Tibial nerve (tissue), 4 donors: ENCODE data around the gene SPPL2B. TPM values are rescaled to one million over a fixed set of nuclear protein-coding genes. Genes with fewer than 3 reads are reported as not detected.

Experiments used
- DNase-seq, 2 donors: peaks; one replicate each; pipeline ENCODE4 v3.0.0-alpha.2; 2019; ENCODE audit warnings: low spot score in 2 of 2
- H3K27ac ChIP-seq, 4 donors: fragments of 200-600 bp; sonication (generic) in 3 of 4; one replicate each; pipeline ENCODE4 v1.5.1; 2017 to 2019; ENCODE audit warnings: mild to moderate bottlenecking in 1 of 4
- H3K27me3 ChIP-seq, 2 donors: fragments of 200-600 bp; sonication (generic) in 1 of 2; one replicate each; pipeline versions ENCODE4 v1.5.1 to v1.6.0; 2017 to 2019
- H3K36me3 ChIP-seq, 3 donors: fragments of 200-600 bp; sonication (generic); one replicate each; pipeline ENCODE4 v1.5.1; 2018 to 2019
- H3K4me1 ChIP-seq, 4 donors: fragments of 200-600 bp; sonication (generic) in 3 of 4; one replicate each; pipeline ENCODE4 v1.5.1; 2017 to 2019
- H3K4me3 ChIP-seq, 4 donors: fragments of 200-600 bp; sonication (generic) in 3 of 4; one replicate each; pipeline ENCODE4 v1.5.1; 2017 to 2019; ENCODE audit warnings: mild to moderate bottlenecking in 1 of 4, moderate library complexity in 1 of 4
- H3K9me3 ChIP-seq, 4 donors: fragments of 200-600 bp; sonication (generic) in 3 of 4; one replicate each; pipeline ENCODE4 v1.5.1; 2017 to 2019
- EP300 ChIP-seq, 2 donors: sonication (generic); formaldehyde crosslinking; IDR thresholded peaks; one replicate each; pipeline ENCODE4 v1.6.1; 2017; ENCODE audit warnings: antibody characterized with exemption in 2 of 2, mild to moderate bottlenecking in 1 of 2
- POLR2A ChIP-seq, 2 donors: fragments of 450-650 bp; IDR thresholded peaks; one replicate each; pipeline ENCODE4 v1.6.1; 2017; ENCODE audit warnings: antibody characterized with exemption in 2 of 2, mild to moderate bottlenecking in 2 of 2, moderate library complexity in 2 of 2
- WGBS, 2 donors: methylation state at CpG; one replicate each; pipeline ENCODE4 v1.1.5; 2018; 5-methylcytosine and 5-hydroxymethylcytosine counted together
- total RNA-seq, 4 donors: library from RNA; depleted of rRNA; stranded (reverse); fragments of >200 nt; gene quantifications; one replicate each; pipeline ENCODE4 v1.1.0, GENCODE V29; 2016
- TF ChIP-seq, protein P1 (sequence below), 5 experiments: fragments of 200-600 bp in 3 of 5; fragments of 450-650 bp in 2 of 5; sonication (generic) in 3 of 5; IDR thresholded peaks; one replicate each; pipeline ENCODE4 v1.5.1; 2016 to 2019; ENCODE audit warnings: antibody characterized with exemption in 5 of 5, mild to moderate bottlenecking in 3 of 5, moderate library complexity in 2 of 5

SPPL2B gene
- total RNA-seq, 4 donors from 2014 or later: 51.1 to 97.2 (median 77.7) TPM

DNA sequence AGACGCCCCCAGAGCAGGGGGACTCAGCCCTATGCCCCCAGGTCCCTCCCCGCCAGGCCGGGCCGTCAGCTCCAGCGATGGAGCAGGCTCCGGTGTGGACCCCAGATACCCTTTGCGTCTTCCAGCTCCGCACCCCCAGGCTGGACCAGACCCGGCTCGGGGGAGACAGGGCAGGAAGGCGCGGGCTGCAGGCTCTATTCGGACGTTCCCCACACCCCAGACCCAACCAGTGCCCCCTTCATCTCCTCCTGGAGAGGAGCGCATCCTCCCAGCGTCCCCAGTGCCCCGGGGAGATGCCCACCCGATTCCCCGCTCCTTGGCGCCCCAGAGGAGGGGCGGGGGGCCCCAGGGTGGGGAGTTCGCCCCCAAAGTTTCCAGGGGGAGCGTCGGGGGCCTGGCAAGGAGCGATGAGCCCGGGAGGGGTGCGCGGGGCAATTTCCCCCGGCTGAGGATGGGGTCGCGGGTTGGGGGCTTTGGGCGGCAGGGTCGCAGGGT lies 20.9 kb upstream of the SPPL2B start:
- no peak for TF ChIP-seq EP300 (IDR thresholded peaks at IDR 0.05)
- TF ChIP-seq POLR2A (IDR thresholded peaks at IDR 0.05): no peak
- TF ChIP-seq, protein P1, sequence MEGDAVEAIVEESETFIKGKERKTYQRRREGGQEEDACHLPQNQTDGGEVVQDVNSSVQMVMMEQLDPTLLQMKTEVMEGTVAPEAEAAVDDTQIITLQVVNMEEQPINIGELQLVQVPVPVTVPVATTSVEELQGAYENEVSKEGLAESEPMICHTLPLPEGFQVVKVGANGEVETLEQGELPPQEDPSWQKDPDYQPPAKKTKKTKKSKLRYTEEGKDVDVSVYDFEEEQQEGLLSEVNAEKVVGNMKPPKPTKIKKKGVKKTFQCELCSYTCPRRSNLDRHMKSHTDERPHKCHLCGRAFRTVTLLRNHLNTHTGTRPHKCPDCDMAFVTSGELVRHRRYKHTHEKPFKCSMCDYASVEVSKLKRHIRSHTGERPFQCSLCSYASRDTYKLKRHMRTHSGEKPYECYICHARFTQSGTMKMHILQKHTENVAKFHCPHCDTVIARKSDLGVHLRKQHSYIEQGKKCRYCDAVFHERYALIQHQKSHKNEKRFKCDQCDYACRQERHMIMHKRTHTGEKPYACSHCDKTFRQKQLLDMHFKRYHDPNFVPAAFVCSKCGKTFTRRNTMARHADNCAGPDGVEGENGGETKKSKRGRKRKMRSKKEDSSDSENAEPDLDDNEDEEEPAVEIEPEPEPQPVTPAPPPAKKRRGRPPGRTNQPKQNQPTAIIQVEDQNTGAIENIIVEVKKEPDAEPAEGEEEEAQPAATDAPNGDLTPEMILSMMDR (IDR thresholded peaks at IDR 0.05): no peak
- no peaks in the 10 kb centered on the region for H3K36me3 ChIP-seq
- H3K4me1 ChIP-seq: peaks cover 0 to 15% (median 5%) of the 10 kb centered on the region in 4 donors
- no peak overlapping the region for H3K27ac ChIP-seq
- WGBS, 2 donors: 3 to 5% methylated on average over 6 to 8 of the region's 33 CpGs
- no peak overlapping the region for H3K4me3 ChIP-seq
- peaks cover 0 to 90% of the 10 kb centered on the region in 2 donors for H3K27me3 ChIP-seq
- DNase-seq: no peak
- no peaks in the 10 kb centered on the region for H3K9me3 ChIP-seq

DNA sequence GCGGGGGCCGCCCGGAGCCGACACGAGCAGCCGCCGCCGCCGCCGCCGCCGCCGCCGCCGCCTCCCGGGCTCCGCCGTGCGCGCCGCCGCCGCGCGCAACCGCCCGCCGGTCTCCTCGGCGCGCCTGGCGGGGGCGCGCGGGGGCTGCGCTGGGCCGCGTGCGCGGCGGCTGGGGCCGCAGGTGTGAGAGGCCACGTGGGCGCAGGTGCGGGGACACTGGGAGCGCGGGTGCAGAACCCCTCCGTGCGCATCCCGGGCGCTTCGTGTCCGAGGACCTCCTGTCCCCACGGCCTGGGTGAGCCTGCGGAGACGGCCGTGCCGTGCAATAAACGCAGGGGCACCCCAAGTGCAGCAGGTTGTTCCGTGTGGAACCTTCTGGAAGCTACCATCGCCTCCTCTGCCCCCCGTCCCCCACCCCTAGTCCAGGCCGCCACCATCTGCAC lies 20.3 kb upstream of the SPPL2B start, which contains the start of gene LINGO3:
Gene LINGO3 (minus strand): TSS at position 41 of the 443 bp plus-strand sequence. CDS start 16,378 bp downstream, outside the sequence.
- WGBS, 2 donors: 9 to 29% methylated on average over 11 to 24 of the region's 63 CpGs
- Histone ChIP-seq H3K36me3 (no peaks in the 10 kb centered on the region), H3K27me3 (peaks cover 0 to 90% of the 10 kb centered on the region in 2 donors), H3K4me1 (peaks cover 0 to 9% (median 2%) of the 10 kb centered on the region in 4 donors), H3K9me3 (no peaks in the 10 kb centered on the region), H3K27ac (no peak within 1 kb of the TSS), H3K4me3 (no peak within 1 kb of the TSS)
- TF ChIP-seq EP300 (IDR thresholded peaks at IDR 0.05) (no peak), POLR2A (IDR thresholded peaks at IDR 0.05) (no peak)
- TF ChIP-seq, protein P1 (IDR thresholded peaks at IDR 0.05): no peak
- no peak for DNase-seq

DNA sequence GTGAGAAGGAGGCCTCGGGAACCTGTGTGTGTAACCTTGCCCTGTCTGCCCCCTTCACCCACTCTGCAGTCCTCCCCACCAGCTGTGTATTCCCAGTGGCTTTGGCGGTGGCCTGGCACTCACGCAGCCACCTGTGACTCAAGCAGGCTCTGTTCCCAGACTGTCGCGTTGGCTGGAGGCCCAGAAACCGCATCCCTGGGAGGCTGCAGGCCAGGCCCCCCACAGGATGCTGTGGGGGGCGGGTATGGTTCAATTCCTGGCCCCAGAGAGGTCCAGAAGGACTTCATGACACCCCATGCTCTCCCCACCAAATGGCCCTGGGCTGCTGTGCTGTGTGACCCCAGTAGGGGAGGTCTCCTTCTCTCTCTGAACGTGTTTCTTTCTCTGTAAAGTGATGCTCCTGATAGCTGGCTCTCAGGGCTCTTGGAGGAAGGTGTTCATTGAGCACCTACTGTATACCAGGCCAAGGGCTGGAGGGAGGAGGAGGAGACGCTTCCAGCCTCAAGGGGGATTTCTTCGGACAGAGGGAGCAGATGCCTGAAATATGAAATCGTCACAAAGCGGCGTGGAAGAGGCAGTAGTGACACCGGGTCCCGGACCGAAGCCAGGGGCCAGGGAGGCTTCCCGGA lies 18.6 kb upstream of the SPPL2B start:
- Histone ChIP-seq H3K4me1 (peaks cover 0 to 9% (median 1%) of the 10 kb centered on the region in 4 donors), H3K4me3 (no peak overlapping the region), H3K9me3 (peaks cover 0 to 6% (median 0%) of the 10 kb centered on the region in 4 donors), H3K27me3 (peaks cover 0 to 93% of the 10 kb centered on the region in 2 donors), H3K36me3 (no peaks in the 10 kb centered on the region), H3K27ac (no peak overlapping the region)
- TF ChIP-seq EP300 (IDR thresholded peaks at IDR 0.05) (no peak), POLR2A (IDR thresholded peaks at IDR 0.05) (no peak)
- TF ChIP-seq, protein P1 (IDR thresholded peaks at IDR 0.05): no peak
- WGBS, 2 donors: 56 to 59% methylated on average over 13 to 17 of the region's 17 CpGs
- no peak for DNase-seq

DNA sequence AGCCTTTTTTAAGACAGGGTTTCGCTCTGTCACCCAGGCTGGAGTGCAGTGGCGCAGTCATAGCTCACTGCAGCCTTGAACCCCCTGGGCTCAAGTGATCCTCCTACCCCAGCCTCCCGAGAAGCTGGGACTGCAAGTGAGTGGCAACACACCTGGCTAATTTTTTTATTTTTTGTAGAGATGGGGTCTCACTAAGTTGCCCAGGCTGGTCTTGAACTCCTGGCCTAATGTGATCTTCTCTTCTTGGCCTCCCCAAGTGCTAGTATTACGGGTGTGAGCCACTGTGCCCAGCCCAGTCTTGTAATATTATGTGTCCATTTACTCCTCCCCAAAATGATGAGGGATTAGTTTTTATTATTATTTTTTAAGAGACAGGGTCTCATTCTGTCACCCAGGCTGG lies 17.4 kb upstream of the SPPL2B start:
- H3K4me1 ChIP-seq: peaks cover 0 to 9% (median 1%) of the 10 kb centered on the region in 4 donors
- peaks cover 0 to 18% (median 1%) of the 10 kb centered on the region in 4 donors for H3K9me3 ChIP-seq
- no peaks in the 10 kb centered on the region for H3K36me3 ChIP-seq
- H3K27ac ChIP-seq: no peak overlapping the region
- TF ChIP-seq, protein P1 (IDR thresholded peaks at IDR 0.05): no peak
- TF ChIP-seq EP300 (IDR thresholded peaks at IDR 0.05) (no peak), POLR2A (IDR thresholded peaks at IDR 0.05) (no peak)
- peaks cover 0 to 87% of the 10 kb centered on the region in 2 donors for H3K27me3 ChIP-seq
- whole genome bisulfite sequencing, 2 donors: 94 to 98% methylated on average over 4 of the region's 4 CpGs
- H3K4me3 ChIP-seq: no peak overlapping the region
- no peak for DNase-seq

DNA sequence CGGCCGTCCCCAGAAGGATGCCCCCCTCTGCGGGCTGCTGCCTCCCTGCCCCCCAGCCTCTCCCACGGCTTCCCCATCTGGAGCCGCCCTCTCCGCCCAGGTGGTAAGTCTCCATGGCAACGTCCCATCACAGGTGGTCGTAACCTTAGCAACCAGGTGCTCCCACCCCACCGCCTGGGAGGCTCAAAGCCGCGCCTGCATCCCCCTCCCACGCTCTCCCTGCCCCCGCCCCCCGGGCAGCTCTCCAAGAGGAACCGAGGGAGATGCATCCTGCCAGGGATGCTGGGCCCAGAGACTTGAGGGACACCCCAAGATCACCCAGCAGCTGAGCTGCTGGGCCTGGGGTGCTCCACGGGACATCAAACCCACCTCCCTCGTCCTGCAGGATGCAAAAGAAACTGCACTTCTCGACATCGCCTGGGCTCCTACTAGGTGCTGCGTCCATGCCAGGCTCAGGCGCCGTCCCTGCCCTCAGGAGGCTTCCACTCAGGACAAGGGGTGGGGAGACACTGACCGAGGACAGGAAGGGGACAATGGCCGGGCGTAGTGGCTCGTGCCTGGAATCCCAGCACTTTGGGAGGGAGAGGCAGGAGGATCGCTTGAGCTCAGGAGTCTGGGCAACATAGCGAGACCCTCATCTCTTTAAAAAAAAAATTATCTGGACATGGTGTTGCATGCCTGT lies 15.5 kb upstream of the SPPL2B start:
- Histone ChIP-seq H3K9me3 (peaks cover 0 to 20% (median 1%) of the 10 kb centered on the region in 4 donors), H3K36me3 (no peaks in the 10 kb centered on the region), H3K27ac (no peak overlapping the region), H3K27me3 (peaks cover 0 to 69% of the 10 kb centered on the region in 2 donors), H3K4me1 (peaks cover 0 to 5% (median 1%) of the 10 kb centered on the region in 4 donors), H3K4me3 (no peak overlapping the region)
- DNase-seq: no peak
- TF ChIP-seq, protein P1 (IDR thresholded peaks at IDR 0.05): no peak
- TF ChIP-seq EP300 (IDR thresholded peaks at IDR 0.05) (no peak), POLR2A (IDR thresholded peaks at IDR 0.05) (no peak)
- WGBS, 2 donors: 40 to 45% methylated on average over 24 to 26 of the region's 28 CpGs
